ENCODE measurements around the gene OSBPL1A. TPM values are rescaled to one million over a fixed set of nuclear protein-coding genes. Genes with fewer than 3 reads are reported as not detected.

Gene OSBPL1A
- total and polyA plus RNA-seq, 2 experiments from 2014 or later, result 23.1 to 33.3 TPM

DNA sequence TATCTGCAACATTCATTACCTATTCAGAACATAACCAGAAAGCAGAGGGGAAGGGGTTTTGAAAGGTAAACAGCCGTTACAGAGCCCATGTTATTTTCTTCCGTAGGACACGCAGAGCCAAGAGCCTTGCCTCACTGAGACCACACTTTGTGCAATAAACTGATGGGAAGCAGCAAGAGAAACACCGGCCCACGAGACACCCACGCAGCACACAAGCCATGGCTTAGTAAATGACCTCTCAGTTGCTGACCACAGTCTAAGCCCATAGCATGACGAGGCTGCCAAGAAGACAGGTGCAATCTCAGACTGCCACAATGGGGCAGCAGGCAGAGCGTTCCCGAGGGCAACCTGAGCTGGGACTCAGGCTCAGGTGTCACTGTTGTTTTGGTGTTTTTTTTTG lies 199.2 kb downstream of the OSBPL1A start:
- TF ChIP-seq, protein P1, sequence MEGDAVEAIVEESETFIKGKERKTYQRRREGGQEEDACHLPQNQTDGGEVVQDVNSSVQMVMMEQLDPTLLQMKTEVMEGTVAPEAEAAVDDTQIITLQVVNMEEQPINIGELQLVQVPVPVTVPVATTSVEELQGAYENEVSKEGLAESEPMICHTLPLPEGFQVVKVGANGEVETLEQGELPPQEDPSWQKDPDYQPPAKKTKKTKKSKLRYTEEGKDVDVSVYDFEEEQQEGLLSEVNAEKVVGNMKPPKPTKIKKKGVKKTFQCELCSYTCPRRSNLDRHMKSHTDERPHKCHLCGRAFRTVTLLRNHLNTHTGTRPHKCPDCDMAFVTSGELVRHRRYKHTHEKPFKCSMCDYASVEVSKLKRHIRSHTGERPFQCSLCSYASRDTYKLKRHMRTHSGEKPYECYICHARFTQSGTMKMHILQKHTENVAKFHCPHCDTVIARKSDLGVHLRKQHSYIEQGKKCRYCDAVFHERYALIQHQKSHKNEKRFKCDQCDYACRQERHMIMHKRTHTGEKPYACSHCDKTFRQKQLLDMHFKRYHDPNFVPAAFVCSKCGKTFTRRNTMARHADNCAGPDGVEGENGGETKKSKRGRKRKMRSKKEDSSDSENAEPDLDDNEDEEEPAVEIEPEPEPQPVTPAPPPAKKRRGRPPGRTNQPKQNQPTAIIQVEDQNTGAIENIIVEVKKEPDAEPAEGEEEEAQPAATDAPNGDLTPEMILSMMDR (IDR thresholded peaks at IDR 0.05; ENCODE audit: low read depth, low read length), result no peak
- Histone ChIP-seq H3K9me3 (ENCODE audit: low read depth) (no peaks in the 10 kb centered on the region), H3K4me3 (no peak overlapping the region), H3K27me3 (no peaks in the 10 kb centered on the region), H3K27ac (no peak overlapping the region), H3K36me3 (no peaks in the 10 kb centered on the region), H3K4me1 (ENCODE audit: low read depth) (no peaks in the 10 kb centered on the region)
- DNase-seq (ENCODE audit: low read depth in 1 of 2, low spot score in 1 of 2), result no peak

GRCh38 chr18:24197412-24197811 lies 200.2 kb downstream of the OSBPL1A start:
- no peak for DNase-seq (ENCODE audit: low read depth in 1 of 2, low spot score in 1 of 2)
- no peak overlapping the region for H3K4me3 ChIP-seq
- H3K9me3 ChIP-seq (ENCODE audit: low read depth), result no peaks in the 10 kb centered on the region
- H3K27ac ChIP-seq, result no peak overlapping the region
- H3K36me3 ChIP-seq, result no peaks in the 10 kb centered on the region
- H3K4me1 ChIP-seq (ENCODE audit: low read depth), result no peaks in the 10 kb centered on the region
- H3K27me3 ChIP-seq, result no peaks in the 10 kb centered on the region
- TF ChIP-seq, protein P1 (IDR thresholded peaks at IDR 0.05; ENCODE audit: low read depth, low read length), result no peak

- no peak overlapping the region for H3K4me3 ChIP-seq
- no peak for DNase-seq (ENCODE audit: low read depth in 1 of 2, low spot score in 1 of 2)
- H3K36me3 ChIP-seq, result no peaks in the 10 kb centered on the region
- no peaks in the 10 kb centered on the region for H3K27me3 ChIP-seq
- H3K9me3 ChIP-seq (ENCODE audit: low read depth), result no peaks in the 10 kb centered on the region
- H3K27ac ChIP-seq, result no peak overlapping the region
- no peaks in the 10 kb centered on the region for H3K4me1 ChIP-seq (ENCODE audit: low read depth)
- TF ChIP-seq, protein P1 (IDR thresholded peaks at IDR 0.05; ENCODE audit: low read depth, low read length), result no peak
These were observed 200.9 kb downstream of the OSBPL1A start for GRCh38 chr18:24196764-24197163.

DNA sequence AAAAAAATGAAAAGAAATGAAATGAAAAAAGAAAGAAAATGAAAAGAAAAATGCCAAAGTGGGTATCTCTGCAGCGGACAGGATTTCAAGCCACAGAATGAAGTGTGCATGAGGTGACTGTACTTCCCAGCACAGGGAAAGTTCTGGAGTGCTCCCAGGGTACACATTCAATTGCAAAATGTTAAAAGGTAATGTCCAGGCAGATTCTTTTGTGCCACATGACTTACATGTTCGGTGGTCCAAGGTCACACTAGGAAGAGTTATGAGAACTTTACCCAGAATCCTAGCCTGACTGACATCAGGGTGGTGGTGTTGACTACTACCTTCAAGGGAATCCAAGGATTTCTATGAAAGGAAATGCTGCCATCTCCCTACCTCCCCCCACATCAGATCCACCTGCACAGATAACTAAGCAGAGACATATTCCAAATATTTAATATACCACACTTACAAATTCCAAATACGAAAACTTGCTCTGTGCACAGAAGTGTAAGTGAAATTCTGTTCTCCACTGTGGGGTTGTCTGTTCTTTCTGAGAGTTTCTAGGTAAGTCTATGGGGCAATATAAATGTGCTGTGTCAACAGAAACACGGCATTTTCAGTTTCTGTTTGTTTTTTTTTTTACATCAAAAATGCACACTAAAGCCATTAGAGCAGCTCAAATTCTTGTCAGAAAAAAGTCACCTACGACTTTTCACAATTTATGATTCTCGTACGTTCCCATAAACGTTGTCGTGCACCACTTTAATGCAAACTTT lies 202.1 kb downstream of the OSBPL1A start:
- TF ChIP-seq, protein P1 (IDR thresholded peaks at IDR 0.05; ENCODE audit: low read depth, low read length), result no peak
- no peak overlapping the region for H3K27ac ChIP-seq
- no peak overlapping the region for H3K4me3 ChIP-seq
- no peaks in the 10 kb centered on the region for H3K9me3 ChIP-seq (ENCODE audit: low read depth)
- no peaks in the 10 kb centered on the region for H3K36me3 ChIP-seq
- no peaks in the 10 kb centered on the region for H3K4me1 ChIP-seq (ENCODE audit: low read depth)
- DNase-seq (ENCODE audit: low read depth in 1 of 2, low spot score in 1 of 2), result no peak
- no peaks in the 10 kb centered on the region for H3K27me3 ChIP-seq

DNA sequence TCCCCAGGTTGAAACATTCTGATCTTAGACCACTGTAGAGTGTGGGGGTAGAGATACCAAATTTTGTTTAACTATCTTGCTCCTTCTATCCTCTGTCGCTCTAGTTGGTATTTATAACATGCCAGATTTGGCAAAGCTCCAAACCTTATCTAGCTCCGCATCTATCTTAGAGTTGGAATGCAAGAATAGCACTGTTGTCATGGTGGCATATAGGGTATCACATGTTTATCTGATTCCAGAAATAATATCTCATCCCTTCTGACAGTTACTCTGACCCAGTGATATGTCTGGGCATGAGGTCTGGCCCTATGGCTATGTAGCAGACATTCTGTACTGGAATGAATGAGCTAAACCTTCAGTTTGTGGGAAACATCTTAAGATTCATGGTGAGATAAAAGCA lies 207.0 kb downstream of the OSBPL1A start:
- no peak overlapping the region for H3K27ac ChIP-seq
- no peaks in the 10 kb centered on the region for H3K27me3 ChIP-seq
- no peaks in the 10 kb centered on the region for H3K4me1 ChIP-seq (ENCODE audit: low read depth)
- TF ChIP-seq, protein P1 (IDR thresholded peaks at IDR 0.05; ENCODE audit: low read depth, low read length), result no peak
- H3K9me3 ChIP-seq (ENCODE audit: low read depth), result no peaks in the 10 kb centered on the region
- no peak overlapping the region for H3K4me3 ChIP-seq
- H3K36me3 ChIP-seq, result no peaks in the 10 kb centered on the region
- DNase-seq (ENCODE audit: low read depth in 1 of 2, low spot score in 1 of 2), result no peak
